NOMO-1 treated with DMSO at 0.1 percent for 48 hours (cell line): ENCODE results near the gene SPAG17.

Experiments
- DNase-seq: peaks from one replicate; lab custom pipeline; 2025; ENCODE audit not compliant: unreplicated experiment; lab: John Stamatoyannopoulos, UW

SPAG17 gene

GRCh38 chr1:118081387-118081786 is 103.6 kb downstream of the SPAG17 start:
- DNase-seq = no peak

GRCh38 chr1:118077331-118078045 is 107.5 kb downstream of the SPAG17 start:
- DNase-seq = peak; percentile 4

GRCh38 chr1:118075116-118075515 is 109.9 kb downstream of the SPAG17 start:
- no peak for DNase-seq

GRCh38 chr1:118073648-118074435 is 111.2 kb downstream of the SPAG17 start:
- no peak for DNase-seq

- DNase-seq = no peak
Measured at GRCh38 chr1:118049981-118050380, 135.0 kb downstream of the SPAG17 start.

GRCh38 chr1:118047650-118048224 is 137.3 kb downstream of the SPAG17 start:
- no peak for DNase-seq

- DNase-seq = no peak
Measured at GRCh38 chr1:118047006-118047649, 137.9 kb downstream of the SPAG17 start.

- DNase-seq = no peak
Measured at GRCh38 chr1:118043624-118044023, 141.4 kb downstream of the SPAG17 start.

- DNase-seq = no peak
Measured at GRCh38 chr1:118042501-118042900, 142.5 kb downstream of the SPAG17 start.

- DNase-seq = peak; percentile 99
Measured at GRCh38 chr1:118039170-118039569, 145.9 kb downstream of the SPAG17 start.

GRCh38 chr1:118032883-118033282 is 152.1 kb downstream of the SPAG17 start:
- DNase-seq = no peak

GRCh38 chr1:118028267-118028666 is 156.8 kb downstream of the SPAG17 start:
- DNase-seq = no peak

GRCh38 chr1:118023199-118023598 is 161.8 kb downstream of the SPAG17 start:
- DNase-seq = peak; percentile 6

GRCh38 chr1:118021668-118022067 is 163.4 kb downstream of the SPAG17 start:
- DNase-seq = peak; percentile 47

GRCh38 chr1:118018060-118018459 is 167.0 kb downstream of the SPAG17 start:
- DNase-seq = no peak

- no peak for DNase-seq
Measured at GRCh38 chr1:118013938-118014337, 171.1 kb downstream of the SPAG17 start.

- DNase-seq = no peak
Measured at GRCh38 chr1:118013336-118013735, 171.7 kb downstream of the SPAG17 start.

GRCh38 chr1:118012515-118013124 is 172.4 kb downstream of the SPAG17 start:
- no peak for DNase-seq

- no peak for DNase-seq
Measured at GRCh38 chr1:118008011-118008410, 177.0 kb downstream of the SPAG17 start.

- DNase-seq = no peak
Measured at GRCh38 chr1:118007391-118007790, 177.6 kb downstream of the SPAG17 start.

- no peak for DNase-seq
Measured at GRCh38 chr1:118004312-118004711, 180.7 kb downstream of the SPAG17 start.
